Stimulated activated naive CD4-positive, alpha-beta T cell treated with Interleukin-2 at 50 U/mL for 16 hours (primary cell): ENCODE results near the gene ZNF423.

Source experiments
- DNase-seq: peaks from one replicate; lab custom pipeline; 2025; lab: John Stamatoyannopoulos, UW

ZNF423 gene

DNA sequence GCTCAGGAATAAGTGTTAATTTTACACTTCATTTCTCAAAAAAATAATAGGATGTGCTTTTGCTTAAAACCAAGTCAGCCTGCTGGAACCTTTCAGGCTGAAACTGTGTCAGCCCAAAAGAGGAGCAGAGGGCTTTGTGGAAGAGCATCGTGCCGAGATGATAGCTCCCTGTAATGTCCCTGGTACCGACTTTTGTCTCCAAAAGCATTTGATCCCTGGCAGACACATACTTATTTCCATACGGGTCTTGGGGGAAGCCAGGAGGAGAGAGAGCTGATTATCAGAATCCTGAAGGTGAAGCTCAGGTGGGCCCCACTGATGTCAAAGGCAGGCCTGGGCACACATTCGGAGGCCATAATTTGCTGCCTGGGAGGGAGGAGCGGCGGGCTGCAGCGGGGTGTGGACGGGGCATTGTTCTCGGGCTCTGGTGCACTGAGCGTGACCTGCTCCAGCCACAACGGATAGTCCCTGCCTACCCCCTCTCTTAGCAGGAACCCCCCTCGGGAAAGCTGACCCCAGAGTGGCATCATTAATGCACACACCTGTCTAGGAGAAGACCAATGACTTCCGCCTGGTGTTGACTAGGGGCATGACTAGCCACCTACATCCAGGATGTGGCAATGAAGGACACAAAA, 326.4 kb downstream of the ZNF423 start:
- DNase-seq: no peak

DNA sequence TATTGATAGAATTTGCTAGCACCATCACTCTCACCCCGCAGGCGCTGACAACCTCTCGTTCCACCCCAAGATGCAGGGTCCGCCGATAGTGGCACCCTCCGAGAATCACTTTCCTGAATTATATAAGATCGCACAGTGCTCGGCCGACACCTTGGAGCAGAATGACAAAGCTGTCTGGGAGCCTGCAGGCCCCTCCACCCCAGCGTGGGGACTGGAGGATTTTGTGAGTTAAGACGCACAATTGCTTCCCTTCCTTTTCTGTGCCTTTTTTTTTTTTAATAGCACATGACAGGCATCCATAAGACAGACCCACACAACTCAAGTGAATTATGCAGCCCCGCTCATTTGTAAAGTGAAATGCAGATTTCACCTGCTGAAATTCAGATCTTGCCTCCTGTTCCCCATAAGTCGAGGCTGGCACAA, 327.0 kb downstream of the ZNF423 start:
- DNase-seq: no peak

DNA sequence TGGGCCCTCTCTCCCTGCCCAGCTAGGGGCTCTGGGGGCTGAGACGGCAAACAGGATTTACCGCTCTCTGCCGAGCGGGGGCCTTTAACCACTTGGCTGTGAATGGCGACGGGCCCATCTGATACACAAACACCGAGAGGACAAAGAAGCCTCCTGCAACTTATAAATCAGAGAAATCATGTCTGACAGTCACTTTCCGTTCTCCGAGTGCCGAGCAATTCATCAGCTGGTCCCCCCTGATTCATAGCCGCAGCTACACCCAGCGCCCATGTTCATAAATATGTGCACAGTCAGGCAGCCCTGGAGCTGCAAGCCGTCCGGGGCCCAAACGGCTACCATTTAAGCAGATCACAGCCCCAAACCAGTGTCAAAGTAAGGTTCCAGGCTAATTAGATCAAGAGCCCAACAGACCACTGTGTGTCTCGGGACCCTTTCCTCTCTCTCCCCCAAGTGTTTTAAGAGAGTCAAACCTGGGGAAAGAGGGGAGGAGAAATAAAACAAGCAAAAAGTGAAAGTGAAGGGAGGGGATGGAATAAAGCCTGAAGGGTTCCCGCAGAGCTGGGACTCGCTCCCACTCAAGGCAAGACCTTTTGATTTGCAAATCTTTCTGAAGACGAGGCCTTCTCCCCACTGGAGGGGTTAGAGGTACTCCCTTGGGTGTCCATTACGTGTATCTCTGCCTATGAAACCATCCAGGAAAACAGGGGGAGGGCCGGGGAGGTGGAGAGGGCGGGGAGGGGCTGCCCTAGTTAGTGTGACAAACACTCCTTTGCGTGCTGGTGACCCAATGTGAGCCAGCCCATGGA, 327.6 kb downstream of the ZNF423 start:
- DNase-seq: no peak

DNA sequence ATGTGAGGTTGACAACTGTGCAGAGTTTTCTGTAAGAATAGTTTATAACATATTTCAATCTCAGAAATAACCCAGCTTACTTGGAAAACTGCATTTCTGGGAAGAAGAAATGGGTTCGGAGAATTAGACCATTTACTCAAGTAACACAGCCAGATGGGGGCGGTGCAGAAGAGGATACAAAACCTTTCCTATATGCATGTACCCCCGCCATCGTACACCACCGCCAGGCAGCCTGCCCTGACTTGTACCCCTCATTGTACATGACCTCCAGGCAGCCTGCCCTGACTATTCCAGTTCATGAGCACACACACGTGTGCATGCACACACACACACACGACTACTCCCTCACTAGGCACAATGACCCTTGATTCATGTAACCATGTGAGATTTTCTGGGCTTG, 328.3 kb downstream of the ZNF423 start:
- DNase-seq: no peak

DNA sequence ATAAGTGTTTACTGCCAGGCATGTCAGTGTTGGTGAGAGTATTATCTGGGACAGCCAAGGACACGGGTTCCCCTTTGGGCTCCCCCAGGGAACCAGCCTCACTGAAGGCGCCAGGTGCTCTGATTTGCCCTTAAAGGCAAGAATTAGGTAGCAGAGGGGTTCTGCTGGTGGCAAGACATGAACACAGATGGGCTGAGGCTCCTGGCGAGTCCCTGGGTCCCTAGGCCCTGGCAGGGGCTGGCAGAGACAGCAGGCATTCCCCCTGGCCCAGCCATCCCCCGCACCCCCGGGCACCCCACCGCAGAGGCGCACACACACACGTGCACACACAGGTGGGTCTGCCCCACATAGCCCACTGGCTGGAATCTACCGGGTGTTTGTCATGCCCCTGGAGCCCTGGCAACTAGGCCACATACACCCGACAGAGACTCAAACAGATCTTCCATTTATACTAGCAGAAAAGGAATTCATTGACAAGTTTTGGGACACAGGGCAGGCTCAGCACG, 329.0 kb downstream of the ZNF423 start:
- DNase-seq: no peak

DNA sequence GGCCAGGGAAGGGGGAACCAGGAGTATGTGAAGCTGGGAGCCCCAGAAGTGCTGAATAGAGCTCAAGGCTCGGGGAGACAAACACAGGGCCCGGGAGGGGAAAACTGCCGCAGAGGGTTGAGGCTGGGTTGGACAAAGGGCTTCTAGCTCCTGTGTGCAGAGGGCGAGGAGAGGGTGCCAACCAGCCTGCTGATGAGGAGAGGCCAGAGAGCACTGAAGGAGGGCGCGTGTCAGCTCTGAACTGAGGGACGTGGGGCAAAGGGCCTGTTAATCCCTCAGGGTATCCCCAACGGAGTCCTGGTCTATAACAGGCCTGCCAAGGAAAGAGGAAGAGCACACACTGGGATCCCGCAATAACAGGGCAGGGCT, 331.0 kb downstream of the ZNF423 start:
- no peak for DNase-seq

DNA sequence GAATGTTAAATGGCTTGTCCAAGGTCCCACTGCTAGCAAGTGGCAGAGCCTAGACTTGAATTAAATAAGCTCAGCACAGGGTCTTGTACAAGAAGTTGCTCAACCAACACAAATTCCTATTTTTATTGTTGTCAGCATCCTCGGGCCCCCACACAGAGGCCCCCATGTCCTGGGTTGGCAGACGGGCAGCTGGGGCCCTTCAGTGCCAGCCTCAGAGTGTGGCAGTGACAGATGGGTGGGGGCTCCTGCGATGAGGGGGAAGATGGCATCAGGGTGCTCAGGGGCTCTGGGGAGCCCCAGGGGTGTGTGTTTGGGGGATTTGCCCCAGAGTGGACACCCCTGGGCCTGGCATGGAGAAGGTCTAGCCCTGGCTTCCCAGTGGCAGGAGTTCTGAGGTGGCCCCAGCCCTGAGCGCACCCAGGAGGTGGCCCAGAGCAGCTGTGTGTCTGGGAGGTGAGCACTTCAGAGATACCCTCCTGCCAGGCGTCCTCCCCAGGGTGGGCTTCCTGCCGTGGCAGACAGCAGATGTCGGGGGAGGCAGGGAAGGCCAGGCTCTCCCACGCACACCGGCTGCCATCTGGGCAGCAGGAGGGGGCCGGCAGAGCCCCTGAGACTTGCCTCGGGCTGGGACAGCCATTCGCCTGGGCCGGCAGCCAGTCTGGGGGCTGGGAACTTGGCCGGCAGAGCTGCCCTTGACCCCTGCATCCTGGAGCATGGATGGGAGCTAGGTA, 331.5 kb downstream of the ZNF423 start:
- no peak for DNase-seq

DNA sequence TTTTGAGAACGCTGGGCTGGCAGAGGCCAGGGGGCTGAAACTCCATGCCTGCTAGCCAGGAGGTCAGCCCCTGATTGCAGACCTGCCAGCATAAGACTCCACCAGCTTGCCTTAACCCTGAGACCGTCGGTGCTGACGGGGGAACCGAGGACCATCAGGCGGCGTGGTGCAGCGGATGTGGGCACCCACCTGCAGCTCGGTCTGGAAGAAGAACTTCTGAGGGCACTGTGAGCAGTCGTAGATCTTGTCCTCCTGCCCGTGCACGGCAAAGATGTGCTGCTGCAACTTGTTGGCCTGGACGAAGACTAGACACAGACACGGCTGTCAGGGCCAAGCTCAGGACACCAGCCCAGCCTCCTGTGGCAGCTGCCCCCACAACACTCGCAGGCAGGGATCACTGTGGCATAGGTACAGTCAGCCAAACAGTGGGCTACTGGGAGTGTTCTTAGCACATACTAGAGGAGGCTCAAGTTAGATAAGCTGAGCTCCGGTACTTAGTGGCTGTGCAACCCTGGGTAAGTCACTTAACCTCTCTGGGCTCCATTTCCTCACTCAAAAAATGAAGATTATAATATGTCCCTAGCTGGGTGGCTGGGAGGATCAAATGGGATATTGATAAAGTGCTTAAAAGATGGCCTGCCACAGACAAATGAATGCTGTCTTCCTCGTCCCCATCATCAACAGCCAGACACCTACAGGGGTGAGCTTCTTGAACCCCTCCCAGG, 332.3 kb downstream of the ZNF423 start:
- DNase-seq: no peak

DNA sequence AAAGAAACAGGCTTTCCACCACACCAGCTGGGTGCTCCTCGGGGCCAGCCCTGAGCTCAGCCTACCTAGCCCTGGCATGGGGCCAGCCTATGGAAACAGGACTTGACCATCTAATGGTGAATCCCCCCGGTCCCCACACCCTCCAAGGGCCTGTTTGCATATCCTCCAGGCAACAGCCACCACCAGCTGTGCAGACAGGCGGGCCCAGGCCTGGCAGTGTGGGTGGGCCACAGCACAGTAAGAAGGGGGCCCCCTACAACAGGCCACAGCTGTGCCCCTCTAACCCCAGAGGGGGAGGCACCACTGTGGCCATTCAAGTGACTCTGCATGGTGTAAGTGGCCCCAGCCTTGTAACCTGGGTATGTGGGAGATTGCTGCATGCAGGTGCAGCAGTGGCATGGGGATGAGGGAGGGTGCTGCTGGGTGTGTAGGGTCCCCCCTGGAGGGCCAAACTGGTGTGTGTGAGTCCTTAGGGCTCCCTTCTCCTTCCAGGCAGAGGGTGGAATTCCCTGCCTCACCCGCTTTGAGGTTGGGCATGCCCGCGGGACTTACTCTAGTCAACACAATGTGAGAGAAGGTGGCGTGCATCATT, 334.1 kb downstream of the ZNF423 start:
- DNase-seq: no peak

DNA sequence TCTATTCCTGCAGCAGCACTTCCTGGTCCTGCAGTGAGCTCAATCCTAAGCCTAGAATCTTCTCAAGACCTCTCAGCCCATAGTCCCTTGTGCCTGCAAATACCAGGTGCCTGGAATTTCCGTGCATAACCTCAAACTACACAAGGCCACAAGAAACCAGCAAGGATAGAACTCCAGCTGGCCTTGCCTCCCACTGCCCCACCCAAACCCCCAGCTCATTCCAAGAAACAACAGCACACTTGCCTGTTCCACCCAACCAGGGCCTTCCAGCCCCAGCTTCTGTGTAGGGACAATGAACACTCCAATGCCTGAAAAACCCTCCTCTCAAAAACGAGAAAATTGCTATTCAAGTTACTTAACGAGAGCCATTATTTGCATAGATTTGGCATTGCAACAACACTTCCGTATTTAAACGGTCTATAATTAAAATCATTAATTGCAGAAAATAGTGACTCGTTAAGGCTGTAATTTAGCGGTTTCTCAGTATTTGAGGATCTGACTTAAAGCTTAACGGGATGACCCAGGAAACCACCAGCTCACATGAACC, 335.3 kb downstream of the ZNF423 start:
- DNase-seq: no peak

DNA sequence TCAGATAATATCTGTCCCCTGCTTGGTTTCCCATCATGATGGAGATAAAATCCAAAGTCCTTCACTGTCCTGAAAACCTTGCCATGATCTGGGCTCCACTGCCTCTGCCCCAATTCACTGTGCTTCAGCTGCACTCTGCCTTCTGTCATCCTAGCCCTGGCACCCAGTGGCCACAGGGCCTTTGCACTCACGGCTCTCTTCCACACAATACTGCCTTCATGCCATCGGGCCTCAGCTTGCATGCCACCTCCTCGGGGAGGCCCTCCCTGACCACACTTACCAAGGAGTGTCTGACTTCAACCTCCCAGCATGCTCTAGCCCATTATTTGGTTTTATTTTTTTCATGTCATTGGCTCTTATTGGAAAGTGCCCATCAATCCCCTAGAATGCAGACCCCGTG, 336.2 kb downstream of the ZNF423 start:
- no peak for DNase-seq

DNA sequence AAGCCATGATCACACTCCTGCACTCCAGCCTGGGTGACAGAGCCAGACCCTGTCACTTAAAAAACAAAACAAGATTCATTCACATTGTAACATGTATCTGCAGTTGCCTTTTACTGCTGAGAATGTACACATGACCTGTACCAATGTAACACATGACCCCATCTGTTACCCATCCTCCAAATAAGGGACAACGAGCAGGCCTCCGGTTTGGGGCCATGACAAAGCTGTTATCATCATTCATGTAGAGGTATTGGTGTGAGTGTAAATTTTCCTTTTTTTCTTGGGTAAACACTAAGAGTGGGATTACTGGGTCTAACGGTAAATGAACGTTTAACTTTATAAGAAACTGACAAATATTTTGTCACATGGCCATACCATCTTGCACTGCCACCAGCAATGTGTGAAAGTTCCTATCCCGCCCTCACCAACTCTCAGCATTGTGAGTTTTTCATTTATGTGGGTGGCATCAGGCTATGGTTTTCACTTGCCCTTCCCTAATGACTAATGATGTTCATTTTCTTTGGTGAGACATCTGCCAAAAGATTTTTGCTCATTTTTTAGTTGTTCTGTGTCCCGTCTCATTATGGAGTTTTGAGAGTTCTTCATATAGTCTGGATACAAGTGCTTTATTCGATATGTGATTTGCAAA, 336.8 kb downstream of the ZNF423 start:
- no peak for DNase-seq

DNA sequence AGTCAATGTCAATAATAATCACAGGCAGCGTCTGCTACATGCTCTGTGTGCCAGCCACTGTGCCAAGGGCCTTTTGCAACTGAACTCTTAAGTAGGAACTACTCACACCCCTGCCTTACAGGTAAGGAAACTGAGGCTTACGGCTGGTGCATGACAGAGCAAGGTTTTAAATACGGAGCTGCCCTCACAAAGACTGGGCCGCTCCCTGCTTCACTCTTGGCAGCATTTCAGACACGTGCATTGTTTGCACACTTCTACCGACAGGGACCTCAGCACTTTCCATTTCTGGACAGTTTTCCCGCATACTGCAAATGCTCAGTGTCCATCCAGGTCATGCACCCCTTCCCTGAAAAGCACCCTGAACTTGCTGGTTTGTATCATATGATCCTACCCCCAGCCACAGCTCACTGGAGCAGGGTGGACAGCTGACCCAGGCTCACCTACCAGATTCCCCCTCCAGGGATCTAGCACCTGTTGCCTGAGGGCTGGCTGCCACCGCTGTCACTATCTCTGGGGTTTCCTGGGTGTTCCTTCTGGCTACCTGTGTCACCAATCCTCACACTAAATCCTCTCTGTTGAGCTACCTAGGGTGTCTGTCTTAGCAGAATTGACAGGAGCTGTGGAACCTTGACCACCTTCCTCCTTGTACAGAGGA, 339.4 kb downstream of the ZNF423 start:
- no peak for DNase-seq

DNA sequence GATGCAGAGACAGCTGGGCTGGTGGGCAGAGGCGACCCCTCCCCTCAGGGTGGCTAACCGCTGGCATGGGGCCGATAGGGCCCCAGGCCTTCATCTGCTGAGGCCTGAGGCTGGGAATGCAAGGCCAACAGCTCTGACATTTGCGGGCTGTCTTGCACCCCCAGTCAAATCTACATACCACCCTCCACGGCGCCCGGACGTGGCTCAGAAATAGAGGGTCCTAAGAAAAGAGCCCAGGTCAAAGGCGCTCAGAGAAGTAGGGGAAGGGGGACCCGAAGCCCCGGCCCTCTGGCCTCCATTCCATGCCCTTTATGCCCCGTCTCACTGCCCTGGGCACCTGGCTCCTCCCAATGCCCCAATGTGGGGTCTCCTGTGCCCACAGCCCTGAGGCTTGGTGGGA, 340.1 kb downstream of the ZNF423 start:
- DNase-seq: no peak

DNA sequence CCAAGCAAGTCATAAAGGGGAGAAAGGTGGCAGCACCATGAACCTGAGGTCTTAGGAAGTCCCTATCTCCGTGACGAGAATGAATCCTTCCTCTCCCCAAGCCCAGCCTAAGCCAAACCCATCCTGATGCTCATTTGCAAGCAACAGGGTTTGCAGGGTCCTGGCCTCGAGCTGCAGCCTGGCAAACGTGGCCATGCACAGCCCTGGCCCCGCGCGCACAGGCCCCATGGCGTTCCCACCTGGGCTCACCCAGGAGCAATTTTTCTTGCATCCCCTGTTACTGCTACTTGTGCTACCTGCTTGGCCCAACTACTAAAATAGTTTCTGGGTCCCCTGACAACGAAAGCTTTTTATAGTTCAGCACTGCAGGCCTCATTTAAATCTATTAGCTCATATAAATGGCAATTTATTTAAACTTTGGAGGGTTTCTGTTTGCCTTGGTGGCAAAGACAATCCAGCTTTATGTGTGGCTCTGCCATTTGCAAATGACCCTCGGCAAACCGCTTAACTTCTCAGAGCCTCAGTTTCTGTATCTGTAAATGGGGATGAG, 340.8 kb downstream of the ZNF423 start:
- no peak for DNase-seq

DNA sequence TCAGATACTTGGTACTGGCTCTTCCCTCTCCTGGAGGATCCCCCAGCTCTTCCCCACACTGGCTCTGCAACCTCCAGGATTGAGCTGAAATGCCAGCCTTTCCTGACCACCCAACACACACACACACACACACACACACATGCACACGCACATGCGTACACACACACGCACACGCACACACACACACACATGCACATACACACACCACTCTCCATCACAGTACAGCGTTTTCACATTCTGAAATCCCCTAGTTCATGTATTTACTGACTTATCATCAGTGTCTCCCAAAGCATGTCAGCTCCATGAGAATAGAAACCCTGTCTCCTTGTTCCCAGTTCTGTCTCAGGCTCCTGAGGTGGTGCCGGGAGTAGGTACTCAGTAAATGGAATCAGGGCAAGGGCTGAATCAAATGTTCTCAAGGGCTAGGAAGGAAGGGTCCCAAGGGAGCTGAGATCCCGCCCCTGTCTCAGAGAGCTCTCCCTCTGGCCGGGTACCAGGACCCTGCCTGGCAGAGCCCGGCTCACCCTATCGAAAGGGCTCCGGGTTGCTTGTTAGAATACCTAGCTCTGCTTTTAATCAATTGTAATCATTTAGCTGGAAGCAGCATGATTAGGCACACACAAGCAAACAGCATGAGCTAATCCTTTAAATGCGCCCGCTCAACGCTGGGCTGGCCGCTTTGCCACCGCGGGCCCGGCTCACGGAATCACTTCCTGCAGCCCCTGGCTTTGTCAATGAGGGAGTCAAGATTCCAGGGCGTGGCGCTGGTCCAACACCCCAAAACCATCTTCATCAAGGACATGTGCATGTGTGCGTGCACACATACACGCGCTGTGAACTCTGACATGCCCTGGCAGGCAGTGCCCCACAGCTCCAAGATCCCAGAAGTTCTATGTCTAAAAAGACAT, 341.6 kb downstream of the ZNF423 start:
- no peak for DNase-seq

DNA sequence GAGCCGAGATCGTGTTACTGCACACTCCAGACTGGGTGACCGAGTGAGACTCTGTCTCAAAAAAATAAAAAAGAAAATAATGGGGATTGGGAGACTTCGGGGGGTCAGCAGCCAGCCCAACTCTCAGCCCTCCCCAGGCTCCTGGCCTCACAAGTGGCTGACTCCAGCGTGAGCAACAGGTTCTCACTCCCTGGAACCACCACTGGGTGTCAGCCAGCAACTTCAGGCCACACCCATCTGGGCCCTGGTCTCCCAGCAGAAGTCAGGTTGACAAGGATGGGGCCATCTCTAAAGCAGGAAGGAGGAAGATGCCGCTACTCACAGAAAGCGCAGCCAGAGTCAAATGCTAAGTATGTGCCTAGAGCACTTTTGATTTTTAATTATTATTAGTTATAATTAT, 342.9 kb downstream of the ZNF423 start:
- DNase-seq: no peak

DNA sequence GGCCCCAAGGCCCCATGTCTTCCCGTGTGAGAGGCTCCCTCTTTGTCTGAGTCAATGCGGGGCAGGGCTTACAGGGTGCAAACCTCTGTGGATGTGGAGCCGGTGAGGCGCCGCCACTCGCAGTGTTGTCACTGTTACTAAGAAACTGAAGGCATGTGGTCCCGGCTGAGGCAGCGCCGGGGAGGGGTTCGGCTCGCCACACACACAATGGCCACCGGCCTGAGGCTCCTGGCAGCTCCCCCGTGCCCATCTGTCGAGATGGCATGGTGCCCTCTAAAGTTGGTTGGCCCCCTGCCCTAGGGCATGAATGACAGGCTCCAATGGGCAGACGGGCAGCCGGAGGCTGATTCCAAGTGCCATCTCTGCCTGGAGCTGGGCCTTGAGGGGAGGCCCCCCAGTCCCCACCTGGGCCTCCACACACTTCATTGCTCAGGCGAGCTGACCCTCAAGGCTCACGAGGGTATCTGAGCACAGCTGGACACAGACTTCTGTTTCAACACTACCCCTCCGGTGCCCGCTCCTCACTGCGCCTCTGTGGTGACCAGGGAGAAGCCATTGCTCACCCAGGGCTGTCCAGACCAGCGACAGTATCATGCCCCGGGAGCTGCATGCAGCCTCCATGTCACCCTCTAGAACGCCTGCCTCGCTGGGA, 345.1 kb downstream of the ZNF423 start:
- DNase-seq: no peak

DNA sequence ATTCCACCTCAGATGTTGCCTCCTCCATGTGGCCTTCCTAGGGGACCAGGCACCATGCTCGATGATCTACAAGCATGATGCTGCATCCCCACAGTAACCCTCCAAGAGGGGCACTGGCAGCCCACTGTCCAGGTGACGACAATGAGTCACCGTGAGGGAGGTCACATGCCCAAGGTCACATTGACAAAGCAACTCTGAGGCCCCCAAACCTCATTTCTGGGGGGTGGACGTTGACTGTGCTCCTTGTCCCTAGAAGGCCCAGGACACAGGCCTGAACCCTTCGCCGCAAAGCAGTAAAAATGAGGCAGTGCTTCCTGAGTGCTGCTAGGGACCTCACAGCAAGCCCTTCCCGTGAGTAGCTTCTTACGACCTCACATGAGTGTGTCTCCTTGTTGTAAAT, 345.8 kb downstream of the ZNF423 start:
- DNase-seq: no peak
